H7 (cell line): ENCODE data around the gene OR8J3. TPM values are rescaled to one million over a fixed set of nuclear protein-coding genes. Genes with fewer than 3 reads are reported as not detected.

ENCODE experiments used
- total RNA-seq: library from RNA; depleted of rRNA; stranded (reverse); fragments of >200 nt; shearing (Covaris generic); gene quantifications from 2 replicates; pipeline ENCODE4 v1.2.3, GENCODE V29; 2014; rRNA removed

The OR8J3 gene
- total RNA-seq, 1 experiment from 2014 or later = not detected

Other genes starting within 250 kb of the OR8J3 start
- gene OR5W2, start 225.6 kb downstream of the OR8J3 start, total RNA-seq = not detected in 2 replicates
- gene OR5I1, start 203.8 kb downstream of the OR8J3 start, total RNA-seq = not detected in 2 replicates
- gene OR10AG1, start 170.3 kb downstream of the OR8J3 start, total RNA-seq = not detected in 2 replicates
- not detected in 2 replicates for gene OR5F1, start 145.6 kb downstream of the OR8J3 start, total RNA-seq
- not detected in 2 replicates for gene OR5AS1, start 112.5 kb downstream of the OR8J3 start, total RNA-seq
- not detected in 2 replicates for gene OR8I2, start 46.9 kb downstream of the OR8J3 start, total RNA-seq
- not detected in 2 replicates for gene OR8H2, start 36.5 kb downstream of the OR8J3 start, total RNA-seq
- not detected in 2 replicates for gene OR8H3, start 17.8 kb downstream of the OR8J3 start, total RNA-seq
- not detected in 2 replicates for gene OR8K5, start 20.1 kb upstream of the OR8J3 start, total RNA-seq
- gene OR5J2, start 36.4 kb upstream of the OR8J3 start, total RNA-seq = not detected in 2 replicates
- not detected in 2 replicates for gene OR5T2, start 94.1 kb upstream of the OR8J3 start, total RNA-seq
- not detected in 2 replicates for gene OR5T3, start 112.1 kb upstream of the OR8J3 start, total RNA-seq
- gene OR5T1, start 134.0 kb upstream of the OR8J3 start, total RNA-seq = not detected in 2 replicates
- not detected in 2 replicates for gene OR8H1, start 152.1 kb upstream of the OR8J3 start, total RNA-seq
- gene OR8K3, start 174.9 kb upstream of the OR8J3 start, total RNA-seq = not detected in 2 replicates
- gene OR8K1, start 205.8 kb upstream of the OR8J3 start, total RNA-seq = not detected in 2 replicates
- not detected in 2 replicates for gene OR8J1, start 214.1 kb upstream of the OR8J3 start, total RNA-seq
- gene OR8U1, start 235.4 kb upstream of the OR8J3 start, total RNA-seq = not detected in 2 replicates